Neural cell (in vitro differentiated cells): ENCODE results near the gene TNNI3. TPM values are rescaled to one million over a fixed set of nuclear protein-coding genes. Genes with fewer than 3 reads are reported as not detected.

ENCODE experiments used
- H2AFZ ChIP-seq: fragments of 200-600, 300-800 bp; sonication (generic), shearing (Covaris generic); 2 replicates; pipeline ENCODE4 v1.6.0; 2014; ENCODE audit warnings: low read depth, mild to moderate bottlenecking, antibody characterized with exemption, low read length, moderate library complexity
- H3F3A ChIP-seq: fragments of 200-600 bp; shearing (Covaris generic); 2 replicates; pipeline ENCODE4 v1.6.1; 2016; ENCODE audit warnings: mild to moderate bottlenecking, moderate library complexity, mixed read lengths, antibody characterized with exemption, low read length; ENCODE audit not compliant: insufficient read depth, poor library complexity, severe bottlenecking
- H3K27ac ChIP-seq: fragments of 200-600, 300-800 bp; sonication (generic), shearing (Covaris generic); 2 replicates; pipeline ENCODE4 v1.5.1; 2014; ENCODE audit warnings: mild to moderate bottlenecking, low read length, moderate library complexity
- H3K27me3 ChIP-seq: fragments of 300-800, 200-600 bp; sonication (generic), shearing (Covaris generic); 2 replicates; pipeline ENCODE4 v1.6.0; 2014; ENCODE audit warnings: mild to moderate bottlenecking, low read depth, low read length, moderate library complexity; ENCODE audit not compliant: insufficient read depth
- H3K36me3 ChIP-seq: fragments of 300-800, 200-600 bp; sonication (generic), shearing (Covaris generic); 2 replicates; pipeline ENCODE4 v1.5.1; 2014; ENCODE audit warnings: mild to moderate bottlenecking, antibody characterized with exemption, low read length, moderate library complexity; ENCODE audit not compliant: insufficient read depth
- H3K4me2 ChIP-seq: fragments of 300-800, 200-600 bp; sonication (generic), shearing (Covaris generic); 2 replicates; pipeline ENCODE4 v1.6.0; 2014; ENCODE audit warnings: mild to moderate bottlenecking, low read length
- H3K4me3 ChIP-seq: fragments of 300-800, 200-600 bp; sonication (generic), shearing (Covaris generic); 2 replicates; pipeline ENCODE4 v1.5.1; 2014; ENCODE audit warnings: mild to moderate bottlenecking, low read length, moderate library complexity
- H3K79me2 ChIP-seq: fragments of 200-600 bp; shearing (Covaris generic); replicated peaks from 2 replicates; pipeline ENCODE4 v1.6.0; 2014; ENCODE audit warnings: mild to moderate bottlenecking, low read length, moderate library complexity; ENCODE audit not compliant: insufficient read depth
- H3K9ac ChIP-seq: fragments of 300-800, 200-600 bp; sonication (generic), shearing (Covaris generic); 2 replicates; pipeline ENCODE4 v1.6.1; 2016; ENCODE audit warnings: mild to moderate bottlenecking, low read length, mixed read lengths
- H3K9me2 ChIP-seq: fragments of 200-600 bp; shearing (Covaris generic); 2 replicates; pipeline ENCODE4 v1.6.1; 2016; ENCODE audit warnings: mild to moderate bottlenecking, low read length, mixed read lengths; ENCODE audit not compliant: insufficient read depth
- H3K9me3 ChIP-seq: fragments of 200-600, 300-800 bp; sonication (generic), shearing (Covaris generic); 2 replicates; pipeline ENCODE4 v1.6.1; 2016; ENCODE audit warnings: mild to moderate bottlenecking, mixed run types, low read length, moderate library complexity, mixed read lengths
- H4K20me1 ChIP-seq: fragments of 200-600 bp; shearing (Covaris generic); 2 replicates; pipeline ENCODE4 v1.6.1; 2016; ENCODE audit warnings: mild to moderate bottlenecking, mixed run types; ENCODE audit not compliant: insufficient read depth
- EP300 ChIP-seq: fragments of 450-650 bp; conservative IDR thresholded peaks from 2 replicates; pipeline ENCODE4 v1.6.1; 2014; ENCODE audit warnings: antibody characterized with exemption, mild to moderate bottlenecking, moderate library complexity; ENCODE audit not compliant: poor library complexity, severe bottlenecking
- EZH2 ChIP-seq: fragments of 200-600, 300-800 bp; shearing (Covaris generic), sonication (generic); IDR thresholded peaks from 2 replicates; pipeline ENCODE4 v1.6.1; 2014; ENCODE audit warnings: antibody characterized with exemption, low read length, borderline replicate concordance, mild to moderate bottlenecking; ENCODE audit not compliant: insufficient read depth, poor library complexity, severe bottlenecking
- MXI1 ChIP-seq: fragments of 450-650 bp; conservative IDR thresholded peaks from 2 replicates; pipeline ENCODE4 v1.6.1; 2014; ENCODE audit warnings: antibody characterized with exemption, mild to moderate bottlenecking; ENCODE audit not compliant: poor library complexity, severe bottlenecking
- POLR2AphosphoS5 ChIP-seq: IDR thresholded peaks from 2 replicates; pipeline ENCODE4 v1.6.1; 2012
- RAD21 ChIP-seq: fragments of 450-650 bp; conservative IDR thresholded peaks from 2 replicates; pipeline ENCODE4 v1.6.1; 2014; ENCODE audit warnings: antibody characterized with exemption, mild to moderate bottlenecking, moderate library complexity
- SMC3 ChIP-seq: fragments of 450-650 bp; conservative IDR thresholded peaks from 2 replicates; pipeline ENCODE4 v1.6.1; 2014; ENCODE audit warnings: antibody characterized with exemption, mild to moderate bottlenecking, moderate library complexity; ENCODE audit not compliant: poor library complexity
- TAF1 ChIP-seq: IDR thresholded peaks from 2 replicates; pipeline ENCODE4 v1.6.1; 2012; ENCODE audit warnings: low read depth
- polyA plus RNA-seq: library from polyadenylated mRNA; depleted of rRNA; stranded (reverse); fragments of >200 nt; gene quantifications from 2 replicates; pipeline ENCODE4 v1.2.3, GENCODE V29; 2014
- TF ChIP-seq, protein P1 (sequence below): IDR thresholded peaks from 2 replicates; pipeline ENCODE4 v1.6.1; 2012; ENCODE audit warnings: borderline replicate concordance
- TF ChIP-seq, protein P2 (sequence below): fragments of 450-650 bp; IDR thresholded peaks from 2 replicates; pipeline ENCODE4 v1.5.1; 2014; ENCODE audit warnings: antibody characterized with exemption, mild to moderate bottlenecking, moderate library complexity; ENCODE audit not compliant: poor library complexity, severe bottlenecking

The TNNI3 gene
- polyA plus RNA-seq, 1 donor from 2014 or later = 22.5 TPM

DNA sequence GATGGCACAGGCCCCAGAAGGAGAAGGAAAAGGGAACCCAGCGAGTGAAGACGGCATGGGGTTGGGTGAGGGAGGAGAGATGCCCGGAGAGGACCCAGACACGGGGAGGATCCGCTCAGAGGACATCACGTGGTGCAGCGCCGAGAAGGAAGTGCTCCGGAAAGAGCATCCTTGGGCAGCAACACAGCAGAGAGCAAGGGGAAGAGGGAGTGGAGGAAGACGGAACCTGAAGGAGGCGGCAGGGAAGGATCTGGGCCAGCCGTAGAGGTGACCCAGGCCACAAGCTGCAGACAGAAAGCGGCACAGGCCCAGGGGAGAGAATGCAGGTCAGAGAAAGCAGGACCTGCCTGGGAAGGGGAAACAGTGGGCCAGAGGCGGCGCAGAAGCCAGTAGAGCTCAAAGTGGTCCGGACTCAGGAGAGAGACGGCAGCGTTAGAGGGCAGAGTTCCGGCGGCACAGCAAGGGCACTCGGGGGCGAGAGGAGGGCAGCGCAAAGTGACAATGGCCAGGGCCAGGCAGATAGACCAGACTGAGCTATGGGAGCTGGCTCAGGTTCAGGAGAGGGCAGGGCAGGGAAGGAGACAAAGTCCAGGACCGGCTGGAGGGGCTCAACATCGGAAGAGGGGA, 41.2 kb downstream of the TNNI3 start:
- H3K36me3 ChIP-seq = no peaks in the 10 kb centered on the region
- H4K20me1 ChIP-seq = peaks cover 9% of the 10 kb centered on the region
- H3K9ac ChIP-seq = peak overlapping the region; percentile 81
- H2AFZ ChIP-seq = no peak overlapping the region
- H3K27ac ChIP-seq = peak overlapping the region; percentile 65
- H3K9me3 ChIP-seq = no peaks in the 10 kb centered on the region
- peak overlapping the region; percentile 85 for H3K4me3 ChIP-seq
- peak overlapping the region; percentile 91 for H3K4me2 ChIP-seq
- peaks cover 46% of the 10 kb centered on the region for H3K79me2 ChIP-seq
- no peaks in the 10 kb centered on the region for H3F3A ChIP-seq
- H3K27me3 ChIP-seq = no peaks in the 10 kb centered on the region
- no peaks in the 10 kb centered on the region for H3K9me2 ChIP-seq
- no peak for TF ChIP-seq SMC3
- no peak for TF ChIP-seq POLR2AphosphoS5
- no peak for TF ChIP-seq EP300
- TF ChIP-seq EZH2 = no peak
- no peak for TF ChIP-seq TAF1
- TF ChIP-seq, protein P1, sequence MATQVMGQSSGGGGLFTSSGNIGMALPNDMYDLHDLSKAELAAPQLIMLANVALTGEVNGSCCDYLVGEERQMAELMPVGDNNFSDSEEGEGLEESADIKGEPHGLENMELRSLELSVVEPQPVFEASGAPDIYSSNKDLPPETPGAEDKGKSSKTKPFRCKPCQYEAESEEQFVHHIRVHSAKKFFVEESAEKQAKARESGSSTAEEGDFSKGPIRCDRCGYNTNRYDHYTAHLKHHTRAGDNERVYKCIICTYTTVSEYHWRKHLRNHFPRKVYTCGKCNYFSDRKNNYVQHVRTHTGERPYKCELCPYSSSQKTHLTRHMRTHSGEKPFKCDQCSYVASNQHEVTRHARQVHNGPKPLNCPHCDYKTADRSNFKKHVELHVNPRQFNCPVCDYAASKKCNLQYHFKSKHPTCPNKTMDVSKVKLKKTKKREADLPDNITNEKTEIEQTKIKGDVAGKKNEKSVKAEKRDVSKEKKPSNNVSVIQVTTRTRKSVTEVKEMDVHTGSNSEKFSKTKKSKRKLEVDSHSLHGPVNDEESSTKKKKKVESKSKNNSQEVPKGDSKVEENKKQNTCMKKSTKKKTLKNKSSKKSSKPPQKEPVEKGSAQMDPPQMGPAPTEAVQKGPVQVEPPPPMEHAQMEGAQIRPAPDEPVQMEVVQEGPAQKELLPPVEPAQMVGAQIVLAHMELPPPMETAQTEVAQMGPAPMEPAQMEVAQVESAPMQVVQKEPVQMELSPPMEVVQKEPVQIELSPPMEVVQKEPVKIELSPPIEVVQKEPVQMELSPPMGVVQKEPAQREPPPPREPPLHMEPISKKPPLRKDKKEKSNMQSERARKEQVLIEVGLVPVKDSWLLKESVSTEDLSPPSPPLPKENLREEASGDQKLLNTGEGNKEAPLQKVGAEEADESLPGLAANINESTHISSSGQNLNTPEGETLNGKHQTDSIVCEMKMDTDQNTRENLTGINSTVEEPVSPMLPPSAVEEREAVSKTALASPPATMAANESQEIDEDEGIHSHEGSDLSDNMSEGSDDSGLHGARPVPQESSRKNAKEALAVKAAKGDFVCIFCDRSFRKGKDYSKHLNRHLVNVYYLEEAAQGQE = no peak
- peak; percentile 24 for TF ChIP-seq MXI1
- no peak for TF ChIP-seq RAD21

DNA sequence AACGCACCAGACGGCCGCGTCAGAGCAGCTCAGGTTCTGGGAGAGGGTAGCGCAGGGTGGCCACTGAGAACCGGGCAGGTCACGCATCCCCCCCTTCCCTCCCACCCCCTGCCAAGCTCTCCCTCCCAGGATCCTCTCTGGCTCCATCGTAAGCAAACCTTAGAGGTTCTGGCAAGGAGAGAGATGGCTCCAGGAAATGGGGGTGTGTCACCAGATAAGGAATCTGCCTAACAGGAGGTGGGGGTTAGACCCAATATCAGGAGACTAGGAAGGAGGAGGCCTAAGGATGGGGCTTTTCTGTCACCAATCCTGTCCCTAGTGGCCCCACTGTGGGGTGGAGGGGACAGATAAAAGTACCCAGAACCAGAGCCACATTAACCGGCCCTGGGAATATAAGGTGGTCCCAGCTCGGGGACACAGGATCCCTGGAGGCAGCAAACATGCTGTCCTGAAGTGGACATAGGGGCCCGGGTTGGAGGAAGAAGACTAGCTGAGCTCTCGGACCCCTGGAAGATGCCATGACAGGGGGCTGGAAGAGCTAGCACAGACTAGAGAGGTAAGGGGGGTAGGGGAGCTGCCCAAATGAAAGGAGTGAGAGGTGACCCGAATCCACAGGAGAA, 42.0 kb downstream of the TNNI3 start:
- no peaks in the 10 kb centered on the region for H3K36me3 ChIP-seq
- H3K9me2 ChIP-seq = no peaks in the 10 kb centered on the region
- peaks cover 9% of the 10 kb centered on the region for H4K20me1 ChIP-seq
- peak overlapping the region; percentile 91 for H3K4me2 ChIP-seq
- H3K9ac ChIP-seq = peak overlapping the region; percentile 81
- peak overlapping the region; percentile 85 for H3K4me3 ChIP-seq
- H3K9me3 ChIP-seq = no peaks in the 10 kb centered on the region
- H3K27me3 ChIP-seq = no peaks in the 10 kb centered on the region
- H2AFZ ChIP-seq = no peak overlapping the region
- H3F3A ChIP-seq = no peaks in the 10 kb centered on the region
- H3K79me2 ChIP-seq = peaks cover 46% of the 10 kb centered on the region
- H3K27ac ChIP-seq = no peak overlapping the region
- no peak for TF ChIP-seq EP300
- TF ChIP-seq, protein P1 = no peak
- TF ChIP-seq MXI1 = no peak
- no peak for TF ChIP-seq TAF1
- TF ChIP-seq POLR2AphosphoS5 = no peak
- TF ChIP-seq, protein P2, sequence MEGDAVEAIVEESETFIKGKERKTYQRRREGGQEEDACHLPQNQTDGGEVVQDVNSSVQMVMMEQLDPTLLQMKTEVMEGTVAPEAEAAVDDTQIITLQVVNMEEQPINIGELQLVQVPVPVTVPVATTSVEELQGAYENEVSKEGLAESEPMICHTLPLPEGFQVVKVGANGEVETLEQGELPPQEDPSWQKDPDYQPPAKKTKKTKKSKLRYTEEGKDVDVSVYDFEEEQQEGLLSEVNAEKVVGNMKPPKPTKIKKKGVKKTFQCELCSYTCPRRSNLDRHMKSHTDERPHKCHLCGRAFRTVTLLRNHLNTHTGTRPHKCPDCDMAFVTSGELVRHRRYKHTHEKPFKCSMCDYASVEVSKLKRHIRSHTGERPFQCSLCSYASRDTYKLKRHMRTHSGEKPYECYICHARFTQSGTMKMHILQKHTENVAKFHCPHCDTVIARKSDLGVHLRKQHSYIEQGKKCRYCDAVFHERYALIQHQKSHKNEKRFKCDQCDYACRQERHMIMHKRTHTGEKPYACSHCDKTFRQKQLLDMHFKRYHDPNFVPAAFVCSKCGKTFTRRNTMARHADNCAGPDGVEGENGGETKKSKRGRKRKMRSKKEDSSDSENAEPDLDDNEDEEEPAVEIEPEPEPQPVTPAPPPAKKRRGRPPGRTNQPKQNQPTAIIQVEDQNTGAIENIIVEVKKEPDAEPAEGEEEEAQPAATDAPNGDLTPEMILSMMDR = no peak
- TF ChIP-seq EZH2 = no peak
- no peak for TF ChIP-seq RAD21
- no peak for TF ChIP-seq SMC3
